Thyroid gland (tissue), 4 donors: Measurements from ENCODE around the gene RFTN1. TPM values are rescaled to one million over a fixed set of nuclear protein-coding genes. Genes with fewer than 3 reads are reported as not detected.
A peak's percentile ranks its signal among the peaks of the same experiment; 100 is the strongest.

Source experiments
- DNase-seq, 2 donors: peaks; one replicate each; pipeline ENCODE4 v3.0.0-alpha.2; 2019
- H3K27ac ChIP-seq, 3 donors: fragments of 200-600 bp; sonication (generic); 1 replicate in 2 of 3; 2 replicates in 1 of 3; pipeline ENCODE4 v1.5.1; 2016 to 2019; ENCODE audit warnings: mild to moderate bottlenecking in 1 of 3, moderate library complexity in 1 of 3
- H3K27me3 ChIP-seq: fragments of 200-600 bp; sonication (generic); one replicate; pipeline ENCODE4 v1.5.1; 2019
- H3K36me3 ChIP-seq, 2 donors: fragments of 200-600 bp; sonication (generic); one replicate each; pipeline ENCODE4 v1.5.1; 2016 to 2019
- H3K4me1 ChIP-seq, 2 donors: fragments of 200-600 bp; sonication (generic); one replicate each; pipeline ENCODE4 v1.5.1; 2017 to 2019
- H3K4me3 ChIP-seq, 3 donors: fragments of 200-600 bp; sonication (generic); replicated peaks in 1 of 3; 1 replicate in 2 of 3; 2 replicates in 1 of 3; pipeline ENCODE4 v1.5.1; 2016; ENCODE audit warnings: mild to moderate bottlenecking in 1 of 3
- H3K9me3 ChIP-seq: fragments of 200-600 bp; sonication (generic); one replicate; pipeline ENCODE4 v1.5.1; 2017
- POLR2A ChIP-seq, 2 donors: fragments of 450-650 bp; IDR thresholded peaks; one replicate each; pipeline ENCODE4 v1.6.1; 2017; ENCODE audit warnings: antibody characterized with exemption in 2 of 2, mild to moderate bottlenecking in 2 of 2, moderate library complexity in 1 of 2
- WGBS, 2 donors: methylation state at CpG; one replicate each; pipeline ENCODE4 v1.1.5; 2017; 5-methylcytosine and 5-hydroxymethylcytosine counted together
- intact Hi-C: fragments of 100-400 bp; cut with DNase I; formaldehyde crosslinking; loops from one replicate; pipeline ENCODE4 v1.15.1; 2023
- total RNA-seq, 4 donors: library from RNA; depleted of rRNA; stranded (reverse); fragments of >200 nt; gene quantifications; one replicate each; pipeline ENCODE4 v1.2.3, GENCODE V29; 2016
- TF ChIP-seq, protein P1 (sequence below), 6 experiments: fragments of 200-600 bp in 3 of 6; fragments of 450-650 bp in 3 of 6; sonication (generic) in 3 of 6; IDR thresholded peaks; one replicate each; pipeline ENCODE4 v1.5.1; 2016 to 2019; ENCODE audit warnings: antibody characterized with exemption in 6 of 6, mild to moderate bottlenecking in 2 of 6, inconsistent platforms in 1 of 6, moderate library complexity in 1 of 6

The RFTN1 gene
- total RNA-seq, 4 donors from 2014 or later = 110 to 239 (median 153) TPM

DNA sequence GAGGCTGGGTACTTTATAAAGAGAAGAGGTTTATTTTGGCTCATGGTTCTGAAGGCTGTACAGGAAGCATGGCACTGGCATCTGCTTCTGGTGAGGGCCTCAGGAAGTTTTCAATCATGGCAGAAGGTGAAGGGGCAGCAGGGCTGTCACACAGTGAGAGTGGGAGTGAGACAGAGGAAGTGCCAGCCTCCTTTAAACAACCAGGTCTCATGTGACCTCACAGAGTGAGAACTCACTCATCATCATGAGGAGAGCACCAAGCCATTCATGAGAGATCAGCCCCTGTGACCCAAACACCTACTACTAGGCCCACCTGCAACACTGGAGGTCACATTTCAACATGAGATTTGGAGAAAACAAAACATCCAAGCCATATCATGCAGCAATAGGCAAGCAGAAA, 9.3 kb upstream of the RFTN1 start:
- Histone ChIP-seq H3K27me3 (no peaks in the 10 kb centered on the region), H3K4me1 (no peaks in the 10 kb centered on the region), H3K9me3 (no peaks in the 10 kb centered on the region), H3K36me3 (no peaks in the 10 kb centered on the region), H3K4me3 (no peak overlapping the region), H3K27ac (no peak overlapping the region)
- intact Hi-C loops = no loop called here
- DNase-seq = no peak
- TF ChIP-seq, protein P1, sequence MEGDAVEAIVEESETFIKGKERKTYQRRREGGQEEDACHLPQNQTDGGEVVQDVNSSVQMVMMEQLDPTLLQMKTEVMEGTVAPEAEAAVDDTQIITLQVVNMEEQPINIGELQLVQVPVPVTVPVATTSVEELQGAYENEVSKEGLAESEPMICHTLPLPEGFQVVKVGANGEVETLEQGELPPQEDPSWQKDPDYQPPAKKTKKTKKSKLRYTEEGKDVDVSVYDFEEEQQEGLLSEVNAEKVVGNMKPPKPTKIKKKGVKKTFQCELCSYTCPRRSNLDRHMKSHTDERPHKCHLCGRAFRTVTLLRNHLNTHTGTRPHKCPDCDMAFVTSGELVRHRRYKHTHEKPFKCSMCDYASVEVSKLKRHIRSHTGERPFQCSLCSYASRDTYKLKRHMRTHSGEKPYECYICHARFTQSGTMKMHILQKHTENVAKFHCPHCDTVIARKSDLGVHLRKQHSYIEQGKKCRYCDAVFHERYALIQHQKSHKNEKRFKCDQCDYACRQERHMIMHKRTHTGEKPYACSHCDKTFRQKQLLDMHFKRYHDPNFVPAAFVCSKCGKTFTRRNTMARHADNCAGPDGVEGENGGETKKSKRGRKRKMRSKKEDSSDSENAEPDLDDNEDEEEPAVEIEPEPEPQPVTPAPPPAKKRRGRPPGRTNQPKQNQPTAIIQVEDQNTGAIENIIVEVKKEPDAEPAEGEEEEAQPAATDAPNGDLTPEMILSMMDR (IDR thresholded peaks at IDR 0.05) = no peak
- TF ChIP-seq POLR2A (IDR thresholded peaks at IDR 0.05) = no peak

DNA sequence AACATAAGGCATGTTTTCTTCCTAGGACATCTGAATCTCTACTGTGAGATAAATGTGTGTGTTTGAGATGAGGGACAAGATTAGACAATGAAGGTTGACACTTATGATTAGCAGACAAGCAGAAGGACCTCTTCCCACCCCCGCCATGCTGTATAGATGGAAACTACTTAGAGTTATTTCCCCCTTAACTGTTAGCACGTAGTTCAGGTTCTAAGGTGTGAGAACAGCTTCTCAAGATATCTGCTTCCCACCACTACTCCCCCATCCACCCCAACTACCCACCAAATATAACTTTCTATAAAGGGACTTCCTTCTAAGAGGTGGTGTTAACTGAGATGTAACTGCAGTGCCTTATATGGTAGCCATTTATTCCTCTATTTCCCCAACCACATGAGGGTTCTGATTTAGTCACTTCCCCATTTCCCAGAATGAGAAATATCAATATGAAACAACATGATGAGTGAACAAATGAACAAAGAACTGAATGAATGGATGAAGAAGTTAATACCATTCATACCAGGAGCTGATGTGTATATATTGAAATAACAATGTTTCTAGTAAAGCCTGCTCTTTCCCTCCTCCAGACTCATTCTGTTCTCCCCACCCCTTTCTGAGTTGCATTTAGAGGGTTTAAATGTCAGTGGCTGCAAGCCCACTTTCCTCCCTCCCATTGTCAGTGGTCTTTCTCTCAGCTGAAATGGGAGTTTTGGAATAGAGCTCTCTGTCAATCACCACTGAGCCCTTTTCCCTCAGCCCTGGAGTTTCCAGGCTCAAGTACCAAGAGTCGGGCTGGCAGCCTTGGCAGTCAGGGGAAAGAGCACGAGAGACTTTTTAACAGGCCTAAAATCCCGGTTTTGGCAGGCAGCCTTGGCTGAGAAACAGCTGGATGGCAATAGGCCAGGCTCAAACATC, 7.7 kb upstream of the RFTN1 start:
- H3K27ac ChIP-seq = no peak overlapping the region
- peak in 1 of 2 donors; percentile 29 for DNase-seq
- no peaks in the 10 kb centered on the region for H3K27me3 ChIP-seq
- H3K4me3 ChIP-seq = no peak overlapping the region
- H3K36me3 ChIP-seq = no peaks in the 10 kb centered on the region
- intact Hi-C loops = no loop called here
- TF ChIP-seq, protein P1 (IDR thresholded peaks at IDR 0.05) = no peak
- TF ChIP-seq POLR2A (IDR thresholded peaks at IDR 0.05) = no peak
- H3K4me1 ChIP-seq = peaks cover 4 to 5% of the 10 kb centered on the region in 2 donors
- 41 to 54% methylated on average over 5 of the region's 5 CpGs for WGBS, 2 donors
- no peaks in the 10 kb centered on the region for H3K9me3 ChIP-seq

DNA sequence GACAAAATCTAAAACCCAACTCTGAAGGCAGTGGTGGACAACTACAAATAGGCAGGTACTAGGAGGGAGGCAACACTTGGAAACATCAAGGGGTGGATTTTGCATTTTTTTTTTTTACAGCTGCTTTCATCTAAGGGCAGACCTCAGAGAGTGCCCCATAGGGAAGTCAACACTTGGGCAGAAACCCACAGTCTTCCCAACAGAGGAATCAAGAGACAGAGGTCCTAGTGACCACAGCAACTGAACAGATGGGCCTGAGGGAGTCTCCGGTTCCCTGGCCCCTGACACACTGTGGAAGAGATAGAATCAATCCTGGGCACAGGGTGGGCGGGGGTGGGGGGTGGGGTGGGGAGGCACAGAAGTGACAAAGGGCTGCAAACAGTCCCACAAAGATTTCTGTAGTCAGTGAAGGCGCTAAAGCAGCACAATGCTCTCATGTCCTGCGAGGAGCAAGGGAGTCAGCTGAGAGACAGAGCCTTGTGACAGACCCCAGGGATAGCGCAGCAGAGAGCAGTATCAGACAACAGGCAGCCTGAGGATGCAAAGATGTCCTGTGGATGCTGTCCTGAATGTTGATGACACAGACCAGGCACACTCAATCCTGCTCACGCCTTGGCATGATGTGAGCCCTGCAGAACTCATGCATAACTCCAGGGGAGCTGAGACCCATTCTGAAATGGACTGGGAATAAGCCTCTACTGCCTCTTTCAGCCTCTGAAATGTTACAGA, 6.9 kb upstream of the RFTN1 start:
- Histone ChIP-seq H3K27me3 (no peaks in the 10 kb centered on the region), H3K4me1 (peaks cover 4 to 5% of the 10 kb centered on the region in 2 donors), H3K9me3 (no peaks in the 10 kb centered on the region), H3K27ac (no peak overlapping the region), H3K36me3 (no peaks in the 10 kb centered on the region), H3K4me3 (no peak overlapping the region)
- intact Hi-C loops = no loop called here
- no peak for DNase-seq
- TF ChIP-seq, protein P1 (IDR thresholded peaks at IDR 0.05) = no peak
- no peak for TF ChIP-seq POLR2A (IDR thresholded peaks at IDR 0.05)
- WGBS, 2 donors = 82 to 84% methylated on average over 6 of the region's 6 CpGs

DNA sequence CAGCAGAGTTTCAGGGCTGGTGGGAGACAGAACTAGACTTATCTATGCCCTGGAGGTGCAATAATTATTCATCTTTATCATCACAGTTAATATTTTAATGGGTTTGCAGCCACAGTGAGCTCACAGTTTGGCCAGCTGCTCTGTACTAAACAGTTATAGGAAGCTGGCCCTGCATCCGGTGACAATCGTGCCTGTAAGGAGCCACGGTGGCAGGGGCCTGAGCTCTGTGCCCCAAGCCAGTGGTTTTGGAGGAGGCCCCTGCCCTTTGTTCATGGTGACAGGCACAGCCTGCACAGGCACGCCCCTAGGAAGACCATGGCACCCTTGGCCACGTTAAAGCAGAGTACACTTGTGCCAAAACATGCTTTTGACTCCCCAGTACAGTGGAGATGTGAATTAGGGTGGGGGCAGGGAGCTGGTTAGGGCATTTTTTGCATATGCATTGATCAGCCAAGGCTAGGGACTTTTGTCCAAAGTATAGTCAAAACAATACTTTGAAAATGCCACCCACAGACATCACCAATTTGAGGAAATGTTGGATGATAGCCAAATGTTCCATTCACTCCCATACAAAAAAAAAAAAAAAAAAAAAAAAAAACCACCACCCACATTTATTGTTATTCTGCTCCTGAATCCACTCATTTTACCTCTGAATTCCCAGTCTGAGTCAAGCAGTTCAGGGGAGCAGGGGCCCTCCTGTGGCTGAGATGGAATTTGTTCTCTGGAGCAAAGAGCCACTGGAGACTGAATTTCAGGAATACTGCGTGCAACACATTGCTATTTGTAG, 3.4 kb upstream of the RFTN1 start:
- 24 to 38% methylated on average over 6 of the region's 6 CpGs for WGBS, 2 donors
- H3K36me3 ChIP-seq = no peaks in the 10 kb centered on the region
- TF ChIP-seq, protein P1 (IDR thresholded peaks at IDR 0.05) = peak in 5 of 6 experiments; percentile 45 to 88 (median 65)
- no peak for TF ChIP-seq POLR2A (IDR thresholded peaks at IDR 0.05)
- H3K9me3 ChIP-seq = no peaks in the 10 kb centered on the region
- DNase-seq = peak; percentile 70 to 72
- H3K4me3 ChIP-seq = no peak overlapping the region
- no peaks in the 10 kb centered on the region for H3K27me3 ChIP-seq
- H3K4me1 ChIP-seq = peaks cover 15 to 22% of the 10 kb centered on the region in 2 donors
- intact Hi-C loops = loop anchor here (5.0 kb wide), 1 partner anchor 225 kb away; no protein-coding TSS in a partner anchor
- H3K27ac ChIP-seq = peak overlapping the region; percentile 5 to 69 (median 61)
